ENCODE data around the gene MDP1. TPM values are rescaled to one million over a fixed set of nuclear protein-coding genes. Genes with fewer than 3 reads are reported as not detected.

Gene MDP1
- total RNA-seq, 1 experiment from 2014 or later = 12.6 TPM

- peaks cover 33% of the 10 kb centered on the region for H3K36me3 Mint-ChIP-seq
- peaks cover 16% of the 10 kb centered on the region for H3K4me1 Mint-ChIP-seq
- CTCF ChIA-PET = interaction anchor here (3.3 kb wide), 1 partner anchor 26 kb away, joined by 24 read pairs; the partner anchor contains the start of gene IRF9
- POLR2A ChIA-PET = no interaction called here
- H3K27me3 Mint-ChIP-seq (ENCODE audit: low read depth) = no peaks in the 10 kb centered on the region
- peak overlapping the region; percentile 89 for H3K4me3 Mint-ChIP-seq
- no peaks in the 10 kb centered on the region for H3K9me3 Mint-ChIP-seq
- TF ChIP-seq ZNF512 (CRISPR knock-in tag; IDR thresholded peaks at IDR 0.05; ENCODE audit: borderline replicate concordance) (no peak), RORB (CRISPR knock-in tag; IDR thresholded peaks at IDR 0.05) (no peak), GRHL2 (CRISPR knock-in tag; IDR thresholded peaks at IDR 0.05; ENCODE audit: insufficient replicate concordance, severe bottlenecking) (no peak), NFATC4 (CRISPR knock-in tag; IDR thresholded peaks at IDR 0.05) (no peak), HMGXB4 (CRISPR knock-in tag; IDR thresholded peaks at IDR 0.05) (no peak), OVOL2 (CRISPR knock-in tag; IDR thresholded peaks at IDR 0.05; ENCODE audit: borderline replicate concordance) (no peak), ZNF232 (CRISPR knock-in tag; IDR thresholded peaks at IDR 0.05) (no peak)
- ATAC-seq (no peak), DNase-seq (ENCODE audit: low spot score) (no peak)
- H3K27ac Mint-ChIP-seq = no peak overlapping the region
Measured at GRCh38 chr14:24186831-24187538, 28.9 kb downstream of the MDP1 start.

GRCh38 chr14:24185741-24186140 is 30.1 kb downstream of the MDP1 start:
- TF ChIP-seq ZNF423 (CRISPR knock-in tag; IDR thresholded peaks at IDR 0.05) (no peak), NR1H2 (CRISPR knock-in tag; IDR thresholded peaks at IDR 0.05) (no peak), AR (CRISPR knock-in tag; IDR thresholded peaks at IDR 0.05) (no peak), JAZF1 (CRISPR knock-in tag; IDR thresholded peaks at IDR 0.05) (no peak), TP53 (CRISPR knock-in tag; IDR thresholded peaks at IDR 0.05) (no peak), USF1 (CRISPR knock-in tag; IDR thresholded peaks at IDR 0.05) (no peak), CREM (CRISPR knock-in tag; IDR thresholded peaks at IDR 0.05) (no peak), ZNF396 (CRISPR knock-in tag; IDR thresholded peaks at IDR 0.05; ENCODE audit: borderline replicate concordance) (no peak), CTCF (IDR thresholded peaks at IDR 0.05) (no peak), NFYB (CRISPR knock-in tag; conservative IDR thresholded peaks at IDR 0.05; ENCODE audit: low read depth) (no peak), RORB (CRISPR knock-in tag; IDR thresholded peaks at IDR 0.05) (no peak), SMAD4 (CRISPR knock-in tag; IDR thresholded peaks at IDR 0.05) (no peak), MXD4 (CRISPR knock-in tag; IDR thresholded peaks at IDR 0.05; ENCODE audit: borderline replicate concordance) (no peak), TCF7 (CRISPR knock-in tag; IDR thresholded peaks at IDR 0.05; ENCODE audit: low read depth) (no peak), HMGXB4 (CRISPR knock-in tag; IDR thresholded peaks at IDR 0.05) (no peak), GRHL2 (CRISPR knock-in tag; IDR thresholded peaks at IDR 0.05; ENCODE audit: insufficient replicate concordance, severe bottlenecking) (no peak), NFE2L1 (CRISPR knock-in tag; IDR thresholded peaks at IDR 0.05) (no peak), ZNF121 (CRISPR knock-in tag; IDR thresholded peaks at IDR 0.05) (no peak)
- Mint-ChIP-seq H3K4me1 (peaks cover 16% of the 10 kb centered on the region), H3K27ac (no peak overlapping the region), H3K36me3 (peaks cover 34% of the 10 kb centered on the region), H3K9me3 (no peaks in the 10 kb centered on the region), H3K4me3 (no peak overlapping the region), H3K27me3 (ENCODE audit: low read depth) (no peaks in the 10 kb centered on the region)
- ChIA-PET CTCF (interaction anchor here (0.9 kb wide), 1 partner anchor 25 kb away, joined by 3 read pairs; the partner anchor contains the start of gene IRF9), POLR2A (no interaction called here)
- ATAC-seq (no peak), DNase-seq (ENCODE audit: low spot score) (no peak)

Measured in WTC11 (cell line).